ENCODE results near the gene CA4. TPM values are rescaled to one million over a fixed set of nuclear protein-coding genes. Genes with fewer than 3 reads are reported as not detected.

Gene CA4
- total RNA-seq, 1 experiment from 2014 or later = 1.7 TPM

DNA sequence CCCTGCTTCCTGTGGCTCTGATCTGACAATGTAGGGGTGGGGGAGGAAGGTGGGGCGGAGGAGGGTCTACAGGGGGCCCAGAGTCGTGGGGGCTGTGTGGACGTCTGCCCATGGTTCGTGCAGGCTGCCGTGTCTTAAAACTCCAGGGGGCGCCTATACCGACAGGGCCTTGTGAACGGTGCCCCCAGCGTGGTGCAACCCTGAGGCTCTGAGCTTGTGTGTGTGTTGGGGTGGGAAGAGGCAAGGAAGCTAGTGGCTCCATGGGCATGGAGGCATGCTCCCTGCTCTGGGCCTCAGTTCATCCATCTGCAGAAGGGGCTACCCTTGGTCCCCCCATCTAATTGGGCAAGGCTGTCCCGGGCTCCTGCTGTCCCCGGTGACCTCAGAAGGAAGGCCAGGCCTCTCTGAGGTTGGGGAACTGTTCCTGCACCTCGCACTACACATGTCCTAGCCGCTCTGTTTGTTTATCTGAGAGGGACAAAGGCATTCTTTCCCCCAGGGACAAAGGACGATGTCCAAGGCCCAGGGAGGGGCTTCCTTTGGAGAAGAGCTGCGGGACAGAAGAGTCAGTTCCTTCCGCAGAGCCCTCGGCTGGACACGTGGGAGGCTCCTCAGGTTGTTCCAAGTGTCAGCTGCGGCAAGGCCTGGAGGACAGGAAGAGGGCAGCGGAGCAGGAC is 13.5 kb downstream of the CA4 start:
- TF ChIP-seq, protein P1, sequence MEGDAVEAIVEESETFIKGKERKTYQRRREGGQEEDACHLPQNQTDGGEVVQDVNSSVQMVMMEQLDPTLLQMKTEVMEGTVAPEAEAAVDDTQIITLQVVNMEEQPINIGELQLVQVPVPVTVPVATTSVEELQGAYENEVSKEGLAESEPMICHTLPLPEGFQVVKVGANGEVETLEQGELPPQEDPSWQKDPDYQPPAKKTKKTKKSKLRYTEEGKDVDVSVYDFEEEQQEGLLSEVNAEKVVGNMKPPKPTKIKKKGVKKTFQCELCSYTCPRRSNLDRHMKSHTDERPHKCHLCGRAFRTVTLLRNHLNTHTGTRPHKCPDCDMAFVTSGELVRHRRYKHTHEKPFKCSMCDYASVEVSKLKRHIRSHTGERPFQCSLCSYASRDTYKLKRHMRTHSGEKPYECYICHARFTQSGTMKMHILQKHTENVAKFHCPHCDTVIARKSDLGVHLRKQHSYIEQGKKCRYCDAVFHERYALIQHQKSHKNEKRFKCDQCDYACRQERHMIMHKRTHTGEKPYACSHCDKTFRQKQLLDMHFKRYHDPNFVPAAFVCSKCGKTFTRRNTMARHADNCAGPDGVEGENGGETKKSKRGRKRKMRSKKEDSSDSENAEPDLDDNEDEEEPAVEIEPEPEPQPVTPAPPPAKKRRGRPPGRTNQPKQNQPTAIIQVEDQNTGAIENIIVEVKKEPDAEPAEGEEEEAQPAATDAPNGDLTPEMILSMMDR (conservative IDR thresholded peaks at IDR 0.05) = peak; percentile 36; the same call in 2 of the 3 replicates
- Histone ChIP-seq H3K27ac (ENCODE audit: insufficient read length, low read depth, low read length) (no peak overlapping the region), H3K4ac (ENCODE audit: low read depth, low read length) (no peak overlapping the region), H3K4me2 (ENCODE audit: insufficient read depth, insufficient read length, low read length) (no peak overlapping the region), H2BK15ac (ENCODE audit: low read depth, low read length) (no peak overlapping the region), H3K79me2 (ENCODE audit: insufficient read depth, low read length) (no peaks in the 10 kb centered on the region), H3K23ac (ENCODE audit: insufficient read length, low read depth, low read length) (no peak overlapping the region), H2AK5ac (ENCODE audit: insufficient read length, low read length) (no peak overlapping the region), H2BK120ac (ENCODE audit: low read depth, low read length, poor library complexity, severe bottlenecking) (no peak overlapping the region), H3K56ac (ENCODE audit: insufficient read length, low read depth, low read length) (no peak overlapping the region), H4K91ac (ENCODE audit: insufficient read length, low read depth, low read length) (no peak overlapping the region), H3K27me3 (ENCODE audit: insufficient read depth, low read length) (no peaks in the 10 kb centered on the region), H3K4me1 (ENCODE audit: insufficient read depth, low read length) (peaks cover 10% of the 10 kb centered on the region; the same call in 1 of the 2 replicates), H3T11ph (ENCODE audit: low read length) (no peak overlapping the region), H4K5ac (ENCODE audit: insufficient read length, low read depth, low read length) (no peak overlapping the region), H3K18ac (ENCODE audit: insufficient read length, low read depth, low read length) (peak overlapping the region; percentile 22), H3K14ac (ENCODE audit: insufficient read depth, low read length) (peak overlapping the region; percentile 83), H3K9ac (ENCODE audit: extremely low read depth, insufficient read length, low read length) (no peak overlapping the region), H2BK12ac (ENCODE audit: insufficient read length, low read depth, low read length) (no peak overlapping the region), H4K8ac (replicated peaks; ENCODE audit: insufficient read length, low read depth, low read length) (no peak overlapping the region), H3K79me1 (ENCODE audit: insufficient read depth, low read depth, low read length, poor library complexity, severe bottlenecking) (no peaks in the 10 kb centered on the region), H2BK20ac (ENCODE audit: low read depth, low read length, poor library complexity, severe bottlenecking) (no peak overlapping the region), H4K20me1 (ENCODE audit: control insufficient read depth, insufficient read depth, insufficient read length) (peaks cover 2% of the 10 kb centered on the region), H3K9me3 (ENCODE audit: control insufficient read depth, low read depth, low read length) (no peaks in the 10 kb centered on the region), H2AFZ (ENCODE audit: low read length) (no peak overlapping the region), H2BK5ac (ENCODE audit: insufficient read length, low read length) (no peak overlapping the region), H3K23me2 (ENCODE audit: insufficient read length, low read depth, low read length, poor library complexity, severe bottlenecking) (no peaks in the 10 kb centered on the region)
- peak overlapping the region in 1 of 2 experiments; percentile 38; a peak in 1 of 5 replicates for H3K4me3 Mint-ChIP-seq
- no peaks in the 10 kb centered on the region for H3K9me3 Mint-ChIP-seq
- H3K27me3 Mint-ChIP-seq (ENCODE audit: low read depth) = peaks cover 18% of the 10 kb centered on the region
- peaks cover 46 to 61% of the 10 kb centered on the region in 2 experiments for H3K4me1 Mint-ChIP-seq
- peak; percentile 76 for DNase-seq
- no peaks in the 10 kb centered on the region for H3K36me3 Mint-ChIP-seq (ENCODE audit: insufficient read depth in 1 of 3, low read depth in 3 of 3)
- peak overlapping the region in 1 of 3 experiments; percentile 54; a peak in 1 of 7 replicates for H3K27ac Mint-ChIP-seq
- no CpG with 5 or more reads among the region's 20 CpGs for WGBS (ENCODE audit: extremely low coverage, insufficient read length, low lambda C conversion rate)
